ENCODE data around the gene PPP6R2. TPM values are rescaled to one million over a fixed set of nuclear protein-coding genes. Genes with fewer than 3 reads are reported as not detected.

PPP6R2 gene
- total and polyA plus RNA-seq, 2 of the 4 experiments (the other 2 are of a cell fraction) = 49.2 to 51.6 TPM

- no peak for TF ChIP-seq CEBPB (IDR thresholded peaks at IDR 0.05; ENCODE audit: low read depth, low read length)
Observed at GRCh38 chr22:50314455-50315288, 28.5 kb upstream of the PPP6R2 start (continued).

- H3K36me3 ChIP-seq (ENCODE audit: control insufficient read depth, insufficient read depth, low read length) = no peaks in the 10 kb centered on the region
- no peak overlapping the region for H2BK20ac ChIP-seq (ENCODE audit: low read depth, low read length)
- no peaks in the 10 kb centered on the region for H3K9me3 ChIP-seq (ENCODE audit: control insufficient read depth, insufficient read depth, low read length)
- no peak overlapping the region for H3K4me2 ChIP-seq (ENCODE audit: low read depth, low read length)
- no peak overlapping the region for H3K4me3 ChIP-seq (ENCODE audit: insufficient read depth, low read depth, low read length)
- H4K8ac ChIP-seq (ENCODE audit: low read depth in 2 of 2, low read length in 2 of 2) = no peak overlapping the region
- no peak overlapping the region for H3K4ac ChIP-seq (ENCODE audit: low read depth, low read length)
- H4K5ac ChIP-seq (ENCODE audit: low read depth, low read length) = no peak overlapping the region
- H3K4me1 ChIP-seq (ENCODE audit: control insufficient read depth, insufficient read depth, low read length) = no peaks in the 10 kb centered on the region
- no peak overlapping the region for H3K56ac ChIP-seq (ENCODE audit: extremely low read depth, insufficient read depth, low read length)
- BruUV-seq (replicated peaks) = no TSS peak
- POLR2A ChIA-PET (ENCODE audit: unreplicated experiment) = no interaction called here
- no peak overlapping the region for H2AK5ac ChIP-seq (ENCODE audit: low read depth, low read length)
- no peak overlapping the region for H3K23ac ChIP-seq (ENCODE audit: low read depth, low read length)
- no peak for ATAC-seq (ENCODE audit: low read depth)
- H4K20me1 ChIP-seq (ENCODE audit: insufficient read depth, low read length) = no peaks in the 10 kb centered on the region
- in situ Hi-C loops (cut with MboI; ENCODE audit: low sequenced_read_pairs) = no loop called here
- no peaks in the 10 kb centered on the region for H3K79me1 ChIP-seq (ENCODE audit: low read depth in 1 of 2, low read length in 2 of 2)
- dilution Hi-C loops (cut with HindIII; ENCODE audit: low sequenced_read_pairs, unreplicated experiment) = no loop called here
- DNase-seq = no peak
- no peak overlapping the region for H4K91ac ChIP-seq (ENCODE audit: insufficient read depth, low read depth, low read length)
- no peaks in the 10 kb centered on the region for H3K9me1 ChIP-seq (ENCODE audit: insufficient read depth, low read length)
- no peak overlapping the region for H3K27ac ChIP-seq (ENCODE audit: insufficient read depth, low read length)
- no peak overlapping the region for H2BK120ac ChIP-seq (ENCODE audit: low read depth, low read length)
- TF ChIP-seq RCOR1 (IDR thresholded peaks at IDR 0.05; ENCODE audit: insufficient replicate concordance, low read length) = no peak
- no peak for TF ChIP-seq MXI1 (IDR thresholded peaks at IDR 0.05; ENCODE audit: borderline replicate concordance, low read depth, low read length)
- TF ChIP-seq POLR2A (IDR thresholded peaks at IDR 0.05; ENCODE audit: low read depth, low read length) = no peak
- TF ChIP-seq FOS (IDR thresholded peaks at IDR 0.05; ENCODE audit: low read depth, low read length) = no peak
- no peak for TF ChIP-seq RAD21 (IDR thresholded peaks at IDR 0.05; ENCODE audit: low read length)
- H3K9ac ChIP-seq (ENCODE audit: low read depth, low read length) = no peak overlapping the region
- CTCF ChIA-PET = no interaction called here
- no peak overlapping the region for H3K14ac ChIP-seq (replicated peaks; ENCODE audit: low read depth, low read length)
- H2AFZ ChIP-seq (replicated peaks; ENCODE audit: low read length, poor library complexity) = no peak overlapping the region
- intact Hi-C loops (cut with micrococcal nuclease) = no loop called here
- no peak overlapping the region for H3K18ac ChIP-seq (ENCODE audit: low read depth, low read length)
- WGBS, 2 experiments (ENCODE audit: extremely low coverage in 2 of 2, insufficient read length in 1 of 2) = 83% methylated on average over 8 of the region's 18 CpGs; no CpG with 5 or more reads in 1 of the 2 experiments
- H2BK15ac ChIP-seq (ENCODE audit: low read depth, low read length) = no peak overlapping the region
- H2AK9ac ChIP-seq (replicated peaks; ENCODE audit: low read depth, low read length, poor library complexity) = no peak overlapping the region
- H2BK5ac ChIP-seq (ENCODE audit: low read depth, low read length, poor library complexity, severe bottlenecking) = no peak overlapping the region
- peaks cover 3% of the 10 kb centered on the region; the same call in 1 of the 2 replicates for H3K27me3 ChIP-seq (ENCODE audit: control insufficient read depth, insufficient read depth, low read length)
Observed at GRCh38 chr22:50315289-50316113, 27.6 kb upstream of the PPP6R2 start.
